Measurements from ENCODE around the gene NEDD4L. TPM values are rescaled to one million over a fixed set of nuclear protein-coding genes. Genes with fewer than 3 reads are reported as not detected.

The NEDD4L gene
- total RNA-seq, 2 experiments from 2014 or later, result 3.2 to 3.3 TPM

- no peak overlapping the region for H3K27ac ChIP-seq (ENCODE audit: low read depth, low read length, poor library complexity, severe bottlenecking)
- H3K4me2 ChIP-seq (ENCODE audit: low read length), result no peak overlapping the region
- ChIA-PET POLR2A (no interaction called here), CTCF (ENCODE audit: unreplicated experiment) (no interaction called here)
- TF ChIP-seq EZH2phosphoT487 (IDR thresholded peaks at IDR 0.05; ENCODE audit: borderline replicate concordance, low read depth, low read length), result no peak
- no peak for TF ChIP-seq CTCF (conservative IDR thresholded peaks at IDR 0.05; ENCODE audit: low read length)
- H3K36me3 ChIP-seq (ENCODE audit: insufficient read depth, low read length), result no peaks in the 10 kb centered on the region
- no peak overlapping the region for H2AFZ ChIP-seq (ENCODE audit: low read length)
- H3K9me2 ChIP-seq (ENCODE audit: insufficient read depth, low read length), result no peaks in the 10 kb centered on the region
- H3K4me3 ChIP-seq (ENCODE audit: low read depth, low read length, poor library complexity, severe bottlenecking), result no peak overlapping the region
- BruUV-seq (replicated peaks), result no TSS peak
- intact Hi-C loops (cut with micrococcal nuclease; ENCODE audit: unreplicated experiment), result no loop called here
- DNase-seq (ENCODE audit: low spot score), result no peak
- no peaks in the 10 kb centered on the region for H3K79me2 ChIP-seq (ENCODE audit: insufficient read depth, low read depth, low read length)
- no peaks in the 10 kb centered on the region for H4K20me1 ChIP-seq (ENCODE audit: insufficient read depth, low read length)
- H3K4me1 ChIP-seq (ENCODE audit: insufficient read depth, low read length, poor library complexity, severe bottlenecking), result no peaks in the 10 kb centered on the region
- no peaks in the 10 kb centered on the region for H3K9me3 ChIP-seq (ENCODE audit: low read length)
Measured at GRCh38 chr18:58320907-58321561, 277.0 kb downstream of the NEDD4L start.

GRCh38 chr18:58321986-58322385 is 278.0 kb downstream of the NEDD4L start:
- no TSS peak for BruUV-seq (replicated peaks)
- H3K79me2 ChIP-seq (ENCODE audit: insufficient read depth, low read depth, low read length), result no peaks in the 10 kb centered on the region
- H3K4me2 ChIP-seq (ENCODE audit: low read length), result no peak overlapping the region
- TF ChIP-seq CTCF (conservative IDR thresholded peaks at IDR 0.05; ENCODE audit: low read length), result peak; percentile 60
- TF ChIP-seq EZH2phosphoT487 (IDR thresholded peaks at IDR 0.05; ENCODE audit: borderline replicate concordance, low read depth, low read length), result no peak
- POLR2A ChIA-PET, result no interaction called here
- CTCF ChIA-PET (ENCODE audit: unreplicated experiment), result no interaction called here
- no peak overlapping the region for H3K4me3 ChIP-seq (ENCODE audit: low read depth, low read length, poor library complexity, severe bottlenecking)
- no peaks in the 10 kb centered on the region for H3K9me3 ChIP-seq (ENCODE audit: low read length)
- no peaks in the 10 kb centered on the region for H4K20me1 ChIP-seq (ENCODE audit: insufficient read depth, low read length)
- H3K36me3 ChIP-seq (ENCODE audit: insufficient read depth, low read length), result no peaks in the 10 kb centered on the region
- DNase-seq (ENCODE audit: low spot score), result peak; percentile 11
- no peak overlapping the region for H2AFZ ChIP-seq (ENCODE audit: low read length)
- H3K27ac ChIP-seq (ENCODE audit: low read depth, low read length, poor library complexity, severe bottlenecking), result no peak overlapping the region
- intact Hi-C loops (cut with micrococcal nuclease; ENCODE audit: unreplicated experiment), result no loop called here
- H3K4me1 ChIP-seq (ENCODE audit: insufficient read depth, low read length, poor library complexity, severe bottlenecking), result no peaks in the 10 kb centered on the region
- no peaks in the 10 kb centered on the region for H3K9me2 ChIP-seq (ENCODE audit: insufficient read depth, low read length)

GRCh38 chr18:58322464-58322863 is 278.4 kb downstream of the NEDD4L start:
- POLR2A ChIA-PET, result no interaction called here
- intact Hi-C loops (cut with micrococcal nuclease; ENCODE audit: unreplicated experiment), result no loop called here

More at GRCh38 chr18:58322464-58322863, 278.4 kb downstream of the NEDD4L start:
- Histone ChIP-seq H3K36me3 (ENCODE audit: insufficient read depth, low read length) (no peaks in the 10 kb centered on the region), H2AFZ (ENCODE audit: low read length) (no peak overlapping the region), H3K4me1 (ENCODE audit: insufficient read depth, low read length, poor library complexity, severe bottlenecking) (no peaks in the 10 kb centered on the region), H3K9me3 (ENCODE audit: low read length) (no peaks in the 10 kb centered on the region), H3K9me2 (ENCODE audit: insufficient read depth, low read length) (no peaks in the 10 kb centered on the region), H4K20me1 (ENCODE audit: insufficient read depth, low read length) (no peaks in the 10 kb centered on the region), H3K27ac (ENCODE audit: low read depth, low read length, poor library complexity, severe bottlenecking) (no peak overlapping the region), H3K4me3 (ENCODE audit: low read depth, low read length, poor library complexity, severe bottlenecking) (no peak overlapping the region), H3K4me2 (ENCODE audit: low read length) (no peak overlapping the region), H3K79me2 (ENCODE audit: insufficient read depth, low read depth, low read length) (no peaks in the 10 kb centered on the region)
- no peak for DNase-seq (ENCODE audit: low spot score)
- no TSS peak for BruUV-seq (replicated peaks)
- no peak for TF ChIP-seq CTCF (conservative IDR thresholded peaks at IDR 0.05; ENCODE audit: low read length)
- TF ChIP-seq EZH2phosphoT487 (IDR thresholded peaks at IDR 0.05; ENCODE audit: borderline replicate concordance, low read depth, low read length), result no peak
- CTCF ChIA-PET (ENCODE audit: unreplicated experiment), result no interaction called here

All from OCI-LY7 (cell line).